Osteocyte (in vitro differentiated cells): ENCODE measurements around the gene PIP4P1. TPM values are rescaled to one million over a fixed set of nuclear protein-coding genes. Genes with fewer than 3 reads are reported as not detected.
"Not testable (repeated sequence)": the region's sequence is repeated elsewhere in the genome, so short reads cannot be mapped to it uniquely, and the experiment has no call there.

ENCODE experiments used
- DNase-seq: peaks from one replicate; pipeline ENCODE4 v3.0.0; 2021; ENCODE audit warnings: mixed read lengths; ENCODE audit not compliant: unreplicated experiment; ENCODE audit errors: extremely low spot score
- H3K27ac Mint-ChIP-seq: one replicate; pipeline ENCODE4 v1.8.0; 2021; ENCODE audit warnings: mild to moderate bottlenecking, mixed read lengths; ENCODE audit not compliant: unreplicated experiment
- H3K27me3 Mint-ChIP-seq: one replicate; pipeline ENCODE4 v1.8.0; 2021; ENCODE audit warnings: mixed read lengths; ENCODE audit not compliant: unreplicated experiment
- H3K36me3 Mint-ChIP-seq: one replicate; pipeline ENCODE4 v1.8.0; 2021; ENCODE audit warnings: mixed read lengths; ENCODE audit not compliant: unreplicated experiment
- H3K4me1 Mint-ChIP-seq: one replicate; pipeline ENCODE4 v1.8.0; 2021; ENCODE audit warnings: mixed read lengths; ENCODE audit not compliant: unreplicated experiment
- H3K4me3 Mint-ChIP-seq: one replicate; pipeline ENCODE4 v1.8.0; 2021; ENCODE audit warnings: mild to moderate bottlenecking, moderate library complexity, mixed read lengths; ENCODE audit not compliant: unreplicated experiment
- H3K9me3 Mint-ChIP-seq: one replicate; pipeline ENCODE4 v1.8.0; 2021; ENCODE audit warnings: mixed read lengths; ENCODE audit not compliant: unreplicated experiment
- CTCF ChIP-seq: fragments of 200-600 bp; sonication (generic); IDR thresholded peaks from 2 replicates; pipeline ENCODE4 v1.5.0; 2021; ENCODE audit warnings: antibody characterized with exemption, mild to moderate bottlenecking, moderate library complexity
- total RNA-seq: library from RNA; stranded (reverse); gene quantifications from 2 replicates; pipeline ENCODE4 v1.2.1, GENCODE V29; 2021

PIP4P1 gene
- total RNA-seq, 1 donor from 2014 or later = 36.8 TPM

GRCh38 chr14:20455355-20456300, 5.6 kb downstream of the PIP4P1 start:
- no peak overlapping the region for H3K4me3 Mint-ChIP-seq
- DNase-seq = no peak
- H3K36me3 Mint-ChIP-seq = peaks cover 37% of the 10 kb centered on the region
- TF ChIP-seq CTCF = no peak
- H3K27ac Mint-ChIP-seq = no peak overlapping the region
- H3K4me1 Mint-ChIP-seq = peaks cover 19% of the 10 kb centered on the region
- no peaks in the 10 kb centered on the region for H3K9me3 Mint-ChIP-seq
- H3K27me3 Mint-ChIP-seq = no peaks in the 10 kb centered on the region

GRCh38 chr14:20454516-20455354, 6.5 kb downstream of the PIP4P1 start, which contains the start of the genes APEX1 and OSGEP:
Gene APEX1, plus strand, starts transcription at chr14:20455226. Its CDS starts 420 bp downstream, at chr14:20455646.
Gene OSGEP, minus strand, starts transcription at chr14:20454812. Its CDS starts 129 bp downstream, at chr14:20454683.
- H3K36me3 Mint-ChIP-seq = peaks cover 39% of the 10 kb centered on the region
- no peak for TF ChIP-seq CTCF
- peaks cover 11% of the 10 kb centered on the region for H3K4me1 Mint-ChIP-seq
- peak; percentile 98 for DNase-seq
- H3K9me3 Mint-ChIP-seq = no peaks in the 10 kb centered on the region
- no peak within 1 kb of the TSS for H3K27ac Mint-ChIP-seq
- no peaks in the 10 kb centered on the region for H3K27me3 Mint-ChIP-seq
- H3K4me3 Mint-ChIP-seq = no peak within 1 kb of the TSS

- H3K4me3 Mint-ChIP-seq, H3K27ac Mint-ChIP-seq, H3K4me1 Mint-ChIP-seq, H3K27me3 Mint-ChIP-seq, H3K9me3 Mint-ChIP-seq, DNase-seq: not testable (repeated sequence)
- H3K36me3 Mint-ChIP-seq = peaks cover 43% of the 10 kb centered on the region
Observed at GRCh38 chr14:20452831-20453230, 8.4 kb downstream of the PIP4P1 start.

GRCh38 chr14:20446889-20447288, 14.3 kb downstream of the PIP4P1 start:
- peaks cover 39% of the 10 kb centered on the region for H3K36me3 Mint-ChIP-seq
- no peak for TF ChIP-seq CTCF
- H3K27me3 Mint-ChIP-seq = no peaks in the 10 kb centered on the region
- no peak overlapping the region for H3K4me3 Mint-ChIP-seq
- H3K9me3 Mint-ChIP-seq = no peaks in the 10 kb centered on the region
- H3K4me1 Mint-ChIP-seq = no peaks in the 10 kb centered on the region
- no peak for DNase-seq
- H3K27ac Mint-ChIP-seq = no peak overlapping the region

GRCh38 chr14:20443650-20444049, 17.6 kb downstream of the PIP4P1 start:
- H3K4me1 Mint-ChIP-seq, DNase-seq, H3K27ac Mint-ChIP-seq, H3K27me3 Mint-ChIP-seq, H3K4me3 Mint-ChIP-seq, H3K9me3 Mint-ChIP-seq: not testable (repeated sequence)
- H3K36me3 Mint-ChIP-seq = peaks cover 18% of the 10 kb centered on the region
